NCI-H526 (cell line): ENCODE measurements around the gene PDE6B.
"Not testable (repeated sequence)": the region's sequence is repeated elsewhere in the genome, so short reads cannot be mapped to it uniquely, and the experiment has no call there.

Experiments used
- DNase-seq, 2 experiments: peaks; one replicate each; lab custom pipeline; 2025; lab: John Stamatoyannopoulos, UW

PDE6B gene

DNA sequence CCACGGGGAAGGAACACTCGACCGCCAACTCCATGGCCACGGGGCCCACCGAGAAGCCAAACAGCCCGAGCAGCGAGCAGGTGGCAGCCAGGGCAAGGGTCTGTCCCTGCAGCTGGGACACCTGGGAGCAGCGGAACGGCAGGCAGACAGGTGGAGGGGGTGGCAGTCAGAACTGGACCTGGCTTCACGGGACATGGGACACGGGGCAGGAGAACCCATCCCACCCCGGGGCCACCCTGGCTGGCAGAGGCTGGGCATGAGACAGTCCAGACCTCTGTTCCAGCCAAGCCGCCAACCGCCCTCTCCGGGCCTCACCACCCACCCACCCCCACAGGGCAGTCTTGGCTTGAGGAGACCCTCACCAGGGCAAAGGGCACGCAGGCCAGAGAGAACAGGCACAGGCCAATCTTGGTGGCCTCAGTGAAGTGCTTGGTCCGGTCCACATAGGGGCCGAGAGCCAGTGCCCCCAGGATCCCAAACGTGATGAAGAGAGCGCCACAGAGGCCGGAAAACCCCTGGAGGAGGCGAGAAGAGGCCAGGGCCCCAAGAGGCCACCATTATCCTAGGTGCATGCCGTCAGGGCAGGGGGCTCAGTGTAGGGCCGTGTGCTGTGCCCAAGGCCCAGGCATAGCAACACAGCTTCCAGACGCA, 58.0 kb downstream of the PDE6B start:
- no peak for DNase-seq

DNA sequence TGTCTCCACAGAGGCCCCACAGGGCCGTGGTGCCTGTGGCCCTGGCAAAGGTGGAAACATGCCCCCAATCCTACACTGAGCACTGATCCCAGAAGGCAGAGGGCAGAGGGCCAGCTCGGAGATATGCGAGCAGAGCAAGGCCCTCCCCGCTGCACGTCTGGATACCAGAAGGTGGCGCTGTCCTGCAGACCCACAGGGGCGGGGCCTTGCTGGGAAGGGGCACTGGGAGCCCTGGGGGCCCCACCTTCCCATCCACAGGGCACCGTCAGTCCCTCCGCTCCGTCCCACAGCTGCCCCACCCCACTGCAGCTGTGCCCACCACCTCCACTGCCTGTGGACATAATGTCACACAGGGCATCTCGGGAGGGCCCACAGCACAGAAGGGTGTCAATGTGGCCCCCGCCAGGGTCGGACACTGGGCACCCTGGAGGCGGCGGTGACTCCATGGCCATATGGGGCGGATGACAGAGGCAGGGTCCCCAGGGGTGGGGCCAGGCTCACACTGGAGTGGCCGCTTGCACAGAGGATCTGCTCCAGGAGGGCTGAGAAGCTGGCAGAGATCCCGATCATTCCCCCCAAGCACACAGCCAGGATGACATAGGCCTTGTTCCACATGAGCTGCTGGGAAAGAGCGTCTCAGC, 58.7 kb downstream of the PDE6B start:
- DNase-seq = peak; percentile 58 to 85

DNA sequence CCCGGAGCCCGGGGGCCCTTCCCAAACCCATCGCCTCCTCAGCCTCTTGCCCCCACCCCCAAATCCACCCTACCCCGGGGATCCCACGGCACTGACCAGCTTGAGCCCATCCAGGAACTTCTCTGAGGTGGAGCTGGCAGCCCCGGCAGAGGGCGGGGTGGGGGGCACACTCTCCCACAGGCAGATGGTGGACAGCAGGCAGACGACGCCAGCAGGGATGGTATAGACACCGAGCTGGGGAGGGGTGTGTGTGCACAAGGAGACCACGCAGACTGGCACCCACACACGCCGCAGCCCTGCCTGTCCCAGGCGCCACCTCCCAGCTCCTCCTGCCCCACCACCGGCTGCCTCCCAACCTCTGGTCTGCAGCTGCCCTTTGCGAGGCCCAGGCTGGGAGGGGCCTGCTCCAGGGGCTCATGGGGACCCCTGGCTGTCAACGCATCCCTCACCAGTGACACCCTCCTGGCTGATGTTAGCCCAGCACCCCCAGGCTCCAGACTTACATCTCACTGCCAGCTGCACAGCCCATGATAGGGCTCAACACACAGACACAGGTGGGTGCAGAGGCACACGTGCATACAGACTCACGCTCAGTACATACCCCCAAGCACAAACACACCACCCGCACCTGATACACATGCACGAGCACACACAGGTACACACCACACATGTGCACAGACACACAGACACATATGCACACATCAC, 59.4 kb downstream of the PDE6B start:
- no peak for DNase-seq

DNA sequence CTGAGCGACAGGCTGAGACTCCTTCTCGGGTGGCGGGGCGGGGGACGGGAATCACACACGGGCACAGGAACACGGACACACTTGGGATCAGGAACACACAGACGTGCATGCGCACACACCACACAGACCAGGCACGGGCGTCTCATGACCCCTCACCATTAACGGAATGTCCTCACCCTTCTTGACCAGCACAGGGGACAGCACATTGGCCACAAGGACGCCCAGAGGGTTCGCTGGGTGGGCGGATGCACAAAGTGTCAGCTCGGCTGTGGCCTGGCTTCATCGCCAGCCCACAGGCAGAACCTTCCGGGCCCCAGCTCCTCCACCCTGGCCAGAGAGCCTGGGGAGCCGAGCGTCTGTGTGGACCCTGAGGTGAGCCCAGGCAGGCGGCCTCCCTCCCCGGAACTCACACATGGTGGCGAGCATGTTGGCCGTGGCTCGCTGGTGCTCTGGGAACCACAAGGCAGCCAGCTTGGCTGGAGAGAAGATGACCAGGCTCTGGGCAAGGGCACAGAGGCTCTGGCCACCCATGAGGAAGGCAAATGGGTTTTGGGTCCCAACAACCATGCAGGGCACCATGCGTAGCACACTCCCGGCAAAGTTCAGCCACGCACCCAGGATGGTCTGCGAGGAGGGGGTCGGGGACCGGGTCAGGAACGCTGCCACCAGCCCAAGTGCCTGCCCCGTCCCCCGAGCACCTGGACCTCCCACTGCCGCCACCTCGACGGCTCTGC, 60.5 kb downstream of the PDE6B start:
- no peak for DNase-seq

DNA sequence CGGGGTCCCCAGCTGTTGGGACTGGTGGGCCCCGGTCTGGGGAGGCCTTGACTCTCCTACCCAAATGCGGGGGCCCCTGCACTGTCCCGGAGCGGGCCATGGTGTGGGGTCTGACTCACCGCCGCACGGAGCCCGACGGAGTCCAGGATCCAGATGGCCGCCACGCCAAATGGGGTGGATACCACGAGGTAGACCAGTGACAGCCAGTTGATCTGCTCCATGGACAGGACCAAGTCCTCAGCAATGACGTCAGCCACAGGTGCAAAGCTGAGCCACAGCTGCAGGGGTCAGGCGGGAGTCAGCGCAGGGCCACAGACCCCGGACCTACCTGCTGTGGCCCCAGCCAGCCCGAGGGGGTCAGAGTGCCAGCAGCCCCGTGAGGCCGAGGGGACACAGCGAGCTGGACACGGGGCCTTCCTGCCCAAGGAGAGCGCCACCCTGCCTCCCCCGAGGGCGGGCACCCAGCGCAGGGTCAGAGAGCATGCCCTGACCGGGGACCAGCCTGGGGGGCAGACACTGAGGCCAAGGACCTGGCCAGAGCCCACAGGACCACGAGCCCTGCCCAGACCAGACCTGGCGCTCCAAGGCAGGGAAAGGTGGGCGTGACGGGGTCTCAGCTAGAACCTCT, 61.2 kb downstream of the PDE6B start:
- no peak for DNase-seq

DNA sequence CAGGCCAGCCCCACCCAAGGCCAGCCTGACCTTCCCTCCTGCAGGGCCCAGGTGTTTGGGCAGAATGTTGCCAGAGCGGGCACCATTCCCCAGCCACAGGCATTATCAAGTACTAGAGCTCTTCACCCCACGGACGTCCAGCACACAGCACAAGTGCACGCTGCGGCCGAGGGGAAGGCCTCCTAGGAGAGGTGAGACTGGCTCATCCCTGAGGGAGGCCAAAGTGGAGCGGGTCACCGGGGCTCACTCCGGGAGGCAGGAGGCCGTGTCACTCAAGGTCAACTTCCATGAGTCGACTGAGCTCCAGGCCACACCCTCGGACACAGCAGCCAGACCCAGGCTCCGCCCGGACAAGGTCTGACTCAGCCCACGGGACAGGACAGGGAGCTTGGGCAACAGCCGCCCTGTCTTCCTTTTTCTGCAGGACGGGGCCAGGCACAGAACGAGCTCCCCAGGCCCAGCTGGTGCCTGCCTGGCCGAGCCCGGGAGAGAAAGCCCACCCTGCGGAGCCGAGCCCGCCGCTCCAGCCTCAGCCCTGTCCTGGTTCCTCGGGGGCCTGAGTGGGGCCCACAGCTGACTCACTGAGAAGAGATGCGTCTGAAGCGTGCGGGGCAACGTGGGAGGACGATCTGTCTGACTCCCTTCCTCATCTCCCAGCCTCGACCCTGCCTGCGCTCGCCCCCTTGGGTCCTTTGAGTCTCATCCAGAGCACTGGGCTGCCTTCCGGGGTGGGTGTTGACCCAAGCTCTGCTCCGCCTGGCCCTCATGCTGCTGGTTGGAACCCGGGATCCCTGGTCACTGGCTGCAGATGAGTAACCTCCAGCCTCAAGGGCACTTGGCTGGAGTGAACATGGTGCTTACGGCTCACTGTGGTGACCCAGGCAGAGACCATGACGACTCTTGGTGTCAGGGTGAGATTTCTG, 61.9 kb downstream of the PDE6B start:
- DNase-seq = no peak

DNA sequence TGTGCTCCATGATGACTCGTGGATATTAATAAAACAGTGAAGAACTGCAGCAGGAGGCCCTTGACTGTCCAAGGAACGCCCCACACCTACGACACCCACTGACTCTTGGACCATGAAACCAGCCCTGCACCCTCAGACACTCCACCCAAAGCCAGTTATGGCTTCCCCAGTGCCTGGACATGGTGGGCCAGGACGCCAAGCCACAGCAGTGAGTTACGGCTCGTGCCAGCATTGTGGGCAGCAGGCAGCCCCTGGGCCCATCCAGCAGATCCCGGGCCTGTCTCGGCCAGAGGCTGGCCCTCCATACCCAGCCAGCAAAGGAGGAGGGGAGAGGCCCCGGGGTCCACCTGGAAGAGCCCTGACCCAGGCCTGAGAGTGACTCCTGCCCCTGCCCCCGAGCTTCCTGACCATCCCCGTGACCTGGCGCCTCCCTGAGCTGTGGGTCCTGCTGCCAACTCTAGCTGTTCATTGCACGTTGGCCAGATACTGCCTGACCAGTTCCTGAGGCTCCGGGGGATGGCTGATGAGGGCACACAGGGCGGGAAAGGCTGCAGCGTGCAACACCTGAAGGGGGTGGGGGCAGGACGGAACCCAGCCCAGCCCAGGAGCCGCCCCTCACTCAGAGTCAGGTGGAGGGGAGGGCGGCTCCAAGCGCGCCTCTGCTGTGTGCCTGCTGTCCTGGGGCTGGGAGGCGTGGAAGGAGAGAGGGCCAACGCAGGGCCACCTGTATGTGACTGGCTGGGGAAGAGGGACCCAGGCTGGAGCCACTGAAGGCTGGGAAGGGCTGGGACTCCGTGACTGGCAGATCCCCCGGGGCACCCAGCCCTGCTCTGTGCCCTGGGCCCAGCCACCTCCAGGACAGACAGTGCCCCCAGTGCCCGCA, 62.8 kb downstream of the PDE6B start:
- DNase-seq = no peak

DNA sequence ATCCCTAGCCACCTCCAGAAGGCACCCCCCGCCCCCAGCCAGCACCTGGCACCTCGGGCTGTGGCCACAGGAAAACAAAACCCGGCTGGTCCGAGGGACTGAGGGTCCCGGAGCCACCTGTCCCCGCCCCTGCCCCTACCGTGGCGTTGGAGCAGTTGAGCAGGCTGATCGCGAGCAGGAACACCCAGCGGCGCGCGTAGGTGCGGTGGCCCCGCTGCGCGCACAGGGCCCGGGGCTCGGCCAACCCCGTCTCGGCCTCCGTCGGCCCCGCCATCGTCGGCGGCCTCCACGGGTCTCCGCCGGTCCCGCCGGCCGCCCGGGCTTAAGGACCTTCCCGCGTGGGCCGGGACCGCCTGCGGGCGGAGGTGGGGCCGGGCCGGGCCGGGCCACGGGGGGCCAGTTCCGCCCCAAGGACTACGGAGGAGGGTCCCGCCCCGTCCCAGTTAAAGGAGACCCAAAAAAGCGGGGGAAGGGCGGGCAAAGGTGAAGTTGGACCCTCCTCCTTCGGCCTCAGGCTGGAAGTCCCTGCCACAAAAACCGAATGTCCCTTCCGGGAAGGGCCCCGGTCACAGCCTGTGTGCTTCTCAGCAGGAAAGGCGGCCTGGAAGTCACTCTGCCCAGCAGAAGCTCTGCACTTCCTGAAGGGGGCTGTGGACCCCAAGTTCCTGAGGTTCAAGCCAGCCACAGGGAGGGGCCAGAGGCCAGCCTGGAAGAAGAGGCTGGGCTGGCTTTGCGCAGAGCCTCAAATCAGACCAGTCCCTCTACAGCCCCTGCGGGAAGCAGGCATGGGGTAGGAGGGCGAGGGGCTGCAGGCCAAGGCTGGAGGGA, 63.7 kb downstream of the PDE6B start, which contains the start of gene SLC49A3:
TSS of gene SLC49A3 (minus strand) at position 298 of the 828 bp plus-strand sequence. CDS start at position 274, 24 bp downstream.
- DNase-seq = no peak

DNA sequence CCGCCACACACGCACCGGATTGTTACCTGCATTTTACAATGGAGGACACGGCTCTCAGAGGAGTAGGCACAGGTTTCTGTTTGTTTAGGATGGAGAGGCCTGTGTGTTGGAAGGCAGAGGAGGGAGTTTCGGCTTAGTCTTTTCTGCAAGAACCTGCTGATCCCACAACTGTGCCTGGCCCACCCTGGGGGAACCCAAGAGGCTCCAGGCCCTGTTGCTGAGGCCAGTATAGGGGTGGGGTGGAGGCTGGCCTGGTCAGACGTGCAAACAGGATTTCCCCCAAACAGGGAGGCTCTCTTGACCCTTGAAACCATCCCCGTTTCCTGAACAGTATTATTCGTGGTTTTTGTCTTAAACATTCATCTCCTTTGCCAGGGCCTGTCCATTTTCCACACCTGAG, 64.3 kb downstream of the PDE6B start:
- no peak for DNase-seq

DNA sequence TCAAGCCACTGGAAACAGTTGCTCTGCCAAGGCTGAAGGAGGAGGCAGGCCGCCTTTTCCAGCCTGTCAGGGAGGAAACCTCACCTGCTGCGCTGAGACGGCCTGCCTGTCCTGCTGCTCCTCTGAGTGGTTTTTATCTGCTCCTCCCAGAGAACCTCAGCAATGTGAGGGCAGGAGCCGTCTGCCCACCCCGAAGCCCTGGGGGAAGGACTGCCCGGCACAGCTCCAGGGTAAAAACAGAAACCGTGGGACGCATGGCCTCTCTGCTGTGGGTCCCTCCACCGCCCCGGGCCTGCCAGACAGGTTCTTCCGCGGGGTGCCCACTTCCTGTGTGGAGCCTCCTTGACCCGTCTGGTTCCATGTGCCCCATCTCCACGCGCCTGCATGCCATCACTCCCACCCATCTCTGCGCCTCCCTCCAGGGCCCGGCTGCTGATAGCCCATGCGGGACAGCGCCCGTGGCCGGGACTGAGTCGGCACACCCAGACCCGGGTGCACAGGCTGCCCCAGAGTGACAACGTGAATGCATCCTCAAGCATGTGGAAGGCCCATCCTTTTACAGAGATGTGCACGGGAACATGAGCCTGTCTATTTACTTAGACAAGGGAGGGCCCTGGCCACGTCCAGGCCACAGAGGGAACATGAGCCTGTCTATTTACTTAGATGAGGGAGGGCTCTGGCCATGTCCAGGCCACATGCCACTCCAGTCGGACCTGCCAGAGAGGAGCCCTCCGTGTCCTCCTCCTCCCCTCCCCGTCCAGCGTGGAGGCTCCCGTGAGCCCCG, 67.6 kb downstream of the PDE6B start:
- no peak for DNase-seq

DNA sequence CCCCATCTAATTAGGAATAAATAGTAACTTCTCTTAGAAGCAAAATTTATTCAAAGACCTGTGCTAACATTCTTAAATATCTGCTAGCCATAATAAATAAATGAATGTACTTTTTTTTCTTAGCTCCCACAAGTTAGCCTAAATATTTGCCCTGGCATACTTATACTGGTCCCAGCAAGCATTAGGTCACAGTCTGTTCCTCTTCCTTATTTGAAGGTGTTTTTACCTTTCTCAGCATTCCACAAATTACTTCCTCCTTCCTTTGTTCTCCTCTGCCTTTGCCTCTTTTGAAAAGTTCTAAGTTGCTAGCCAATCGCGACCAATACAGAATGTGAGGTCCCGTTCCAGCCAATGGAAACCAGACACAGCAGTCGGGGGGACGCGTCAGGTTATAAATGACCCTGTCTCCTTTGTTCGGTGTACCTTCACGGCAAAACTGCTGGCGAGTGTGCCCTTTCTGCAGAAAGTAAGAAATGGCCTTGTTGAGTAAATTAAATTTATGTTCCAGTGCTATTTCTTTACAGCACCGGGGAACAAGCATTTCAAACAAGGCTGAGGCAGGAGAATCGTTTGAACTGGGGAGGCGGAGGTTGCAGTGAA, 69.1 kb downstream of the PDE6B start:
- not testable (repeated sequence) for DNase-seq

DNA sequence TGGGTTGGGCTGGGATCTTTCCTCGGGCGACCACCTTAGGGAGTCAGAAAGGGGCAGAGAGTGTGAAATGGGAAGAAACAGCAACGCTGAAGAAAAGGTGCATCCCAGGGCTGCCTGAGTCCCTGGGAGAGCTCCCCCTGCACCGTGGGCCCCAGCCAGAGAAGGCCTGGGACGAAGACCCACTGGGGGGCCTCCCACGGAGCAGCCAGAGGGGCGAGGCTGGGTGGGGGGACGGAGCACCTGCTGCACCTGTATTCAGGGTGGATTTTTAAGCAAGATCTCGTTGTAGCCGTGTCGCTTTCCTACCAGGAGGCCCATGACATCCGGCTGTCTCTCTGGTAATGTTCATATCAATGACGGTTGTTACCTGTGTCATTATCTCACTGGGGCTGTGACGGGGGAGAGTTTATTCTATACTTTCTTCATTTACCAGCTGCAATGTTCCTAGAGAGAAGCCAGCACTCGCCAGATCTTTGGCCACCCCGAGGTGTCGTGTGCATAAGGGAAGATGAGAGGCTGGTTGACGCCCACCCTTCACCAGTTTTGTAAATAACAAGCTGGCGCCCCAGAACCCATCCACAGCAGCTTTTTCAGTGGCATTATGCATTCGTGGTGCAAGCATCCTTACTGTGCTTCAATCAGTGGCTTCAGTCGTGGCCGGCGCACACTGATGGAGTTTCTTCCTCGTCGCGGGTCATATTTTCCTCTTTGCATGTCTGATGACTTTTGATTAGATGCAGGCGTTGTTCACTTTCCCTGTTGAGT, 74.6 kb downstream of the PDE6B start:
- DNase-seq = peak; percentile 30 to 66

DNA sequence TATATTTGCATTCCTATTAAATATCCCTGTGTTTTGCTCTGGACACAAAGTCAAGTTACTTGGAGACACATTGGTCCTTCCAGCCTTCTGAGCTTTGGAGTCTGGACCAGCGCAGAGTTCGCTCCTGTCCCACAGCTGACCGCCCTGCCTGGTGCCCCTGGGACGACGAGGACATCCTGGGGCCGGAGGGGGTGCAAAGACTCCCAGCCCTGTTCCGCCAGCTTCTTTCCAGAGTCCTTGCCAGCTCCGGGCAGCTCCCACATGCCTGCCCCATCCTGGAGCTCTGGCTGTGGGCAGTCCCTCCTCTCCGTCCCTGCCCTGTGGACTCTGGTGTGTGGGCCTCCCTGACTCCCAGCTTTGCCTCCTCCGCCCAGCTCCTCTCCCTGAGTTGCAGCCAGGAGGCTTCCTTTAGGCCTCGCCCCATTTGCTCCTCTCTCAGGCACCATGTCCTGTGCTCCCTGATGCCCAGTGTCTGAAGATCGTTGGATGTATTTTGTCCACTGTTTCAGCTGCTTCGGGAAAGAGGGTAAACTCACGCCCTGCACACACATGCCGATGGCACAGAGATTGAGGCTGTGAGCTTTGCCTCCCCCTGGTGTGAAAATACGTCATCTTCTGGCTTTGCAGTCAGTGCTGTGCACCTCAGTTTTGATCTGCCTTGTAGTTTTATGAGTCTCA, 75.4 kb downstream of the PDE6B start:
- peak in 1 of 2 experiments; percentile 45 for DNase-seq

DNA sequence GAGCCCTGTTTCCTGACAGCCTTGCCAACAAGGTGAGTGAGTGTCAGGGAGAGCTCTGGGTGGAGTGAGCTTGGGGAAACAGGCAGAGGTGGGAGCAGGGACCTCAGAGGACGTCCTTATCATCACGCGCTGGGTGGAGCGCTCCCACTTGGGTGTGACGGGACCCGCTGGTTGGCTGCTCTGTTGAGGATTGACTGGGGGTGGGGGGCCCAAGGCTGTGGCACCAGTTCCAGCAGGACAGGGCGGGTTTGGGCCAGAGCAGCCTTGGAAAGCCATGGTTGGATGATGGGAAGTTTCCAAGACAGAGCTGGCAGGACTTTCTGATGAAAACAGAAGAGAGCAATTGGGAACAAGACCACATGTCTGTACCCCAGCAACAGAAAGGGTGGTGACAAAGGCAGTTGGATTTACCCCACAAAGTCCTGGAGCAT, 77.3 kb downstream of the PDE6B start:
- no peak for DNase-seq

DNA sequence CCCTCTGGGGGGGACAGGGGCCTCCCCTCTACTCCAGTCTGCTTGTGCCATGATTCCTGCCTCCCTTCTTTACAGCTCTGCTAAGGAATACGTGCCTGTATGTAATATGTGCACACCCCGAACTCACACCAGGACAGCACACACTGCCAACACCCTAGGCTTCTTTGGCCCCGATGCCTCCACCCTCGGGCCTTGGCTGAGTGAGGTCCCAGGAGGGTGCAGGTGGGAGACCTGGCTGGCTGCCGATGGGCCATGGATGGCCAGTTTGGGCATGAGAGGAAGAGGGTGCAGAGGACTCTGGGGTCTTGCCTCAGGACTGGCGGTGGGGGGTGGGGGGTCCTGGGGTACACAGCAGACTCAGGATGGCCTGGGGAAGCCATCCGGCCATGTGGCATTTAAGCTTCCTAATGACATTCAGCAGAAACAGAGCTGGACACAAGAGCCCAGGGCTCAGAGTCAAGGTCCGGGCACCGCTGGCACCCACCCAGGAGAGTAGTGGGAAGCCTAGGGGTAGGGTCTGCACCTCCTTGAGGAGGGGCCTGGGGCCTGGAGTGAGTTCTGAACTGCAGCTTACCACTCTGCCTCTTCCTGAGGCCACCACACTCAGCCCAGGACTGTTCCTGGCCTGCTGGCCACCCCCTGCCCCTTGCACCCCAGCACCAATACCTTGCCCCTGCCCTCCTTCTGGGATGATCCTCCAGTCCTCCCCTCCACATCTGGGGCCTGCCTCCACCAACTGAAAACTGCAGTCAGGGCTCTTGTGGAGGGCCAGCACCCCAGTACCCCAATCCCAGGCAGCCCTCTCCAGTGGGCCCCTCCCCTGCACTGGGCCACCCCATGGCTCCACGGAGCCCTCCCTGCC, 78.2 kb downstream of the PDE6B start:
- DNase-seq = no peak
